Fibroblast of gingiva (primary cell): ENCODE results near the gene SHLD2.
"Not testable (repeated sequence)": the region's sequence is repeated elsewhere in the genome, so short reads cannot be mapped to it uniquely, and the experiment has no call there.

Experiments
- DNase-seq: peaks from one replicate; pipeline ENCODE4 v3.0.0-alpha.2; 2011; ENCODE audit warnings: low read depth

Gene SHLD2, protein sequence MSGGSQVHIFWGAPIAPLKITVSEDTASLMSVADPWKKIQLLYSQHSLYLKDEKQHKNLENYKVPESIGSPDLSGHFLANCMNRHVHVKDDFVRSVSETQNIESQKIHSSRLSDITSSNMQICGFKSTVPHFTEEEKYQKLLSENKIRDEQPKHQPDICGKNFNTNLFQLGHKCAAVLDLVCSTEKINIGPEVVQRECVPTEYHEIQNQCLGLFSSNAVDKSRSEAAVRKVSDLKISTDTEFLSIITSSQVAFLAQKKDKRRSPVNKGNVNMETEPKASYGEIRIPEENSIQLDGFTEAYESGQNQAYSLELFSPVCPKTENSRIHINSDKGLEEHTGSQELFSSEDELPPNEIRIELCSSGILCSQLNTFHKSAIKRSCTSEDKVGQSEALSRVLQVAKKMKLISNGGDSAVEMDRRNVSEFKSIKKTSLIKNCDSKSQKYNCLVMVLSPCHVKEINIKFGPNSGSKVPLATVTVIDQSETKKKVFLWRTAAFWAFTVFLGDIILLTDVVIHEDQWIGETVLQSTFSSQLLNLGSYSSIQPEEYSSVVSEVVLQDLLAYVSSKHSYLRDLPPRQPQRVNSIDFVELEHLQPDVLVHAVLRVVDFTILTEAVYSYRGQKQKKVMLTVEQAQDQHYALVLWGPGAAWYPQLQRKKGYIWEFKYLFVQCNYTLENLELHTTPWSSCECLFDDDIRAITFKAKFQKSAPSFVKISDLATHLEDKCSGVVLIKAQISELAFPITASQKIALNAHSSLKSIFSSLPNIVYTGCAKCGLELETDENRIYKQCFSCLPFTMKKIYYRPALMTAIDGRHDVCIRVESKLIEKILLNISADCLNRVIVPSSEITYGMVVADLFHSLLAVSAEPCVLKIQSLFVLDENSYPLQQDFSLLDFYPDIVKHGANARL

DNA sequence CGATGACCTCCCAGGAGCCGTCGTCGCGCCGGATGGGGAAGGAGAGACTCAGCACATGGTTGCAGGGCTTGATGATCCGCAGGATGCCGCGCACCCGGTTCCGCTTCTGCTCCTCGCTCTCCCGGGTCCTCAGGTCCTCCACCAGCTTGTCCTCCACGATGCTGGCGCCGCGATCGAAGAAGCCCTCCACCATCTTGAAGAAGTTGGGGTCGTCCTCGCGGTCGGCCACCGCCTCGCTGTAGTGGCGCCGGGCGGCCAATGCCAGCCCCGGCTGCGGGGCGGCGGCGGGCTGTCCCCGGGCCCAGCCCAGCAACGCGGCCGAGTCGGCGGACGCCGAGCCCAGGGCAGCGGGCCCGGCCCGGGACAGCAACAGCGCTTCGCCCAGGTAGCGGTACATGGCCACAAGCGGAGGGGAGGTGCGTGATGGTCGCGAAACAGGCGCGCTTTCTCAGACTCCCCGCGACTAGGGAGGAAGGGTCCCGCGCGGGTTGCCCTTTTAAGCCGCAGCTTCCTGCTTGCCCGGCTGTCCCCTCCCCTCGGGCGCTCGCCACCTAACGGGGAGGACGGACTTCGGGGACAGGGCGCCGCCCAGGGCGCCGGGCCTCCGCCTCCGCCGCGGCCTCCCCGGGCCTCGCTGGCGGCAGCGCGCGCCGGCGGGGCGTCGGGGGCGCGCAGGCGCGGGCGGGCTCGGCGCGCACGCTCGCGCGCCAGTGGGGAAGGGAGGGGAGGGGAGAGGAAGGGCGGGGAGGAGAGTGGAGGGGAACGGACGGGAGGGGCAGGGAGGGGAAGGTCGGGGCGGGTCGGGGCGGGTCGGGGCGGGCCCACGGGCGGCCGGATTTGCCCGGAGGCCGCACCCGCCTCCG is at the start of gene SHLD2, which contains the start of gene GLUD1:
Gene SHLD2, plus strand, starts transcription at position 834 of the 863 bp plus-strand sequence. CDS start 56,149 bp downstream, outside the sequence.
Gene GLUD1, minus strand, starts transcription at position 471 of the 863 bp plus-strand sequence. Its CDS starts 74 bp downstream, at position 397.
- peak; percentile 95 for DNase-seq

DNA sequence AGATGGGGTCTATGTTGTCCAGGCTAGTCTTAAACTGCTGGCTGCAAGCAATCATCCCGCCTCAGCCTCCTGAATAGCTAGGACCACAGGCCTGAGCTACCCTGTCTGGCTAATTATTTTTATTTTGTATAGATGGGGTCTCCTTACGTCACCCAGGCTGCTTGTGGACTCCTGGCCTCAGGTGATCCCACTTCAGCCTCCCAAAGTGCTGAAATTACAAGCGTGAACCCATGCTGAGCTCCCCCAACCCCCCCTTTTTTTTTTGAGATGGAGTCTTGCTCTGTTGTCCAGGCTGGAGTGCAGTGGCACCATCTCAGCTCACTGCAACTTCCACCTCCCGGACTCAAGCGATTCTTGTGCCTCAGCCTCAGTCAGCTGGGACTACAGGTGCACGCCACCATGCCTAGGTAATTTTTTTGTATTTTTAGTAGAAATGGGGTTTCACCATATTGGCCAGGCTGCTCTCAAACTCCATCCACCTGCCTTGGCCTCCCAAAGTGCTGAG is 49.5 kb upstream of the SHLD2 start:
- no peak for DNase-seq

DNA sequence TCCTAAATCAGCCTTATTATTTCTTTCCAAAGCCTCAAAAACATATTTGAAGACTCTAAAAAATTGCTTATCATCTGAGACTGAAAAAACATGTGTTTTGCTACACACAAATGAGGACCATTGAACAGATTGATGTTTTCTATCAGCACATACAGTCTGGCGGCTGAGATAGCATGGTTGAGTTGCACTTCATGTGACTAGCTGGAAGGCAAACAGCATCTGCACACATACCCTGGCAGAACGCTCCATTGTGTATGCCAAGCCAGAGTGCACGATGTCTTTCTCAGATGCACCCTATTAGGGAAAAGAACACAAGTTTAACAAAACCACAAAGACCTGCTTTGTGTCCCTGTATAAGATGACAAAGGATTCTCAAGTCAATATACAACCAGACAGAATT is 41.9 kb upstream of the SHLD2 start:
- DNase-seq, result peak; percentile 12

DNA sequence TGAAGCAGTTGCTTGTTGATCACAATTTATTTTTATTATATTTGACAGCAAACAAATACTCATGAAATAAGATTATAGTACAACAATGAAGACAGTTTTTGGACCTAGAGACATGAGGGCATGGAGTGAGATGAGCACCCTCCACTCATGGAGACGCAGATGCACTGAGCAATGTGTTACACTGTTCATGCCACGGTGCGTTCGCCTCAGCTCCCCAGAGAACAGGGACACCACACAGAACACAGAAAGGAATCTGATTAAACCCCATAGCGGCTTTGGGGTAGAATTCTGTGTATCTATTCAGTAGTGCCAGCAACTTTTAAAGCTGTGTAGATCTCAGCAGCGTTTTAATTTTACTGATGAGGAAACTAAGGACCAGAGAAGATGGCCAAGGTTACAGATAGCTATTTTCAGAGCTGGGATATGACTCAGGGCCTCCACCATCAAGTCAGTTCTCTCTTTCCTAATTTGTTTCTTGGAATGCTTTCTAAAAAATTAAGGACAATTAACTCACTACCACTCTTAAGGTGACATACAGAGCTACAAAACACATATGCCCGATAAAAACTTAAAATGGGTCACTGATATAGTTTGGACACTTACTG is 41.3 kb upstream of the SHLD2 start:
- no peak for DNase-seq

DNA sequence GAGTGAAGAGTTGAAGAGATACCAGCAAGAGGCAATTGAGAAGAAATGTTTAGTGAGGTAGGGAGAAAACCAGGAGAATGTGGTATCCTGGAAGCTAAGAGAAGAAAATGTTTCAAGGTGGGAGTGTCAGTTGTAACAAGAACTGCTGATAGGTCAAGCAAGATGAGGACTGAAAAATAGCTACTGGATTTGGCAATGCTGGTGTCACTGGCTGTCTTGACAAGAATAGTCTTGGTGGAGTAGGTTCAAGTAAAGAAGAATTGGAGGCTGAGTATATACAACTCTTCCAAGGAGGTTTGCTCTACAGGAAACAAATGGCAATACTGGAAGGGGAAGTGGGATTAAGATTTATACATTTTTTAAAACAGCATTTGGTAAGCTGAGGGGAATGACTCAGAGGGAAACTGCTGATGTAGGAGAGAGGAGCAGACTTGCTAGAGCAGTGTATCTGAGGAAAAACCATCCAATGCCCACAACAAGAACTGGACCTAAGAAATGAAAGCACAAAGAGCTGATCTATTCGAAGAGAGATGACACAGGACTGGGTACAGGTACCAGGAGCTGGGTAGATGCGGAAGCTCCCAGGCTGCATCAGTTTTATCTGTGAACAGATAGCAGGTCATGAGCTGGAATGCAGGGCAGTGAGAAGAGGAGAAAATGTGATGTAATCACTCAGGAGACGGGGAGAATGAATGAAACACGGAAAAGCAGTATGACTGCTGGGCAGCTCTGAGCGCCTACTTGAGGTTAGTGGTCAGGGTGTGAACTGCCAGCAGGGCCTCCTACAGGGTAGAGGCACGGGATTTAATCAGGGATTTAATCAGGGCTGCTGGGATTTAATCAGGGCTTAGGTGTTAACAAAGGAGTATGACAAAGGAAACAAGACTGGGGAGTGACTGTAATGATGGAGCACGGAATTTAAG is 40.4 kb upstream of the SHLD2 start:
- DNase-seq, result peak; percentile 2

DNA sequence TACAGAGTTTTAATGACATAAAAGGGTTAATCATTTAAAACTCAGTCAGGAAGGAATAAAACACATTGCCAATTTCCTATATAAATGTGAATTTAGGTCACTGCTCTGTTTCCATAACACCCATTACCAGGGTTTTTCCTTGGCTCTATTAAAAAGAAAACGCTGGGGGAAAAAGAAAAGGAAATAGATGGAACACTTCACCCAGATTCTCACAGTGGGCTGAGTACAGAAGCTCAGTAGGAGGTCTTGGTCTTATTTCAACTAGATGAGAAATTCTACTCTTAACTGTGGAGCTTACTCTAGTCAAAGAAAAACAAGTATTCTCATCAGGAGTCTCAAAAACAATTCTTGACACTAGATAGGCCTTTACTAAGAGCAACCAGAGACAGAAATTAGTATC is 36.8 kb upstream of the SHLD2 start:
- DNase-seq, result no peak

DNA sequence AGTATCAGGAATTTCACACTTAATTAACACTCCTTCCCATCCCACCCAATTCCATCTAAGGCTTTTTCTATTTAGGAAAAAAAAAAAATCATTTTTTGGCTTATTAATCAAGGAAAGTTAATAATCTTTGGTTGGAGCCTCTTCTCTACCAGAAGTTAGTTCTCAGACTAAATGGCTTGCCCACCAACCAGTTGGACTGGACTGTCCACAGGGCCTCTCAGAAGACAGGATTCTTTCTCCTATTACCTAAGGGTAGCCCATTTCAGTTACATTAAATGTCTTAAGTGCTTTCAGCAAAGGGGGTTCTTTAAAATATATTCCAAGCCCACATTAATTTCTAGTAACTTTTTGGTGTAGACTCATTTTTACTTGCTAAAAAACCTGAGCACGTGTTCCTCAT is 35.6 kb upstream of the SHLD2 start:
- DNase-seq, result no peak

DNA sequence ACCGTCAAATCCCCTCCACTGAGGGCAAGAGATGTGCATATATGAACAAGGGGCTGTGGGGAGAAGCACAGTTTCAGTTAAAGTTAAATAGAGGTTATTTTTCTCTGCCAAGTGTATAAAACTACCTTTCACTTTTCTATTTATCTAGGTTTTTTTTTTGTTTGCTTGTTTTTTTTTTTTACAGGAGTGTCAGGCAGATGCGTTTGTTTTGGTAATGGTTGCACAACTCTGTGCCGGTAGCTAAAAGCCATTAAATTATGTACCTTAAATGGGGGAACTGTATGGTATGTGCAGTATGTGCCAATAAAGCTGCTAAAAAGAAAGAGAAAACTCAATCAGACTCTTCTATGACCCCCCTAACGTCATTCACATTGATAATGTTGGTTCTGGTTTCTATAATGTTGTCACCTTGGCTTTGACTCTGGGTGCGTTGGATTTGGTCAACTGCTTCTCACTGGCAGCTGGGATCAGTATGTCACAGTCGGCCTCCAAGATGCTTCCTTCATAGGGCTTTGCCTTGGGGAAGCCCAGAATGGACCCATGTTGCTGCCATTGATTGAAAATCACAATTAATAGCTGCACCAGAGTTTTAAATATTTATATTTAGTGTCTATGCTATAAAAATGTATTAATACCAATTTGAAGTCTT is 34.6 kb upstream of the SHLD2 start:
- DNase-seq, result no peak

DNA sequence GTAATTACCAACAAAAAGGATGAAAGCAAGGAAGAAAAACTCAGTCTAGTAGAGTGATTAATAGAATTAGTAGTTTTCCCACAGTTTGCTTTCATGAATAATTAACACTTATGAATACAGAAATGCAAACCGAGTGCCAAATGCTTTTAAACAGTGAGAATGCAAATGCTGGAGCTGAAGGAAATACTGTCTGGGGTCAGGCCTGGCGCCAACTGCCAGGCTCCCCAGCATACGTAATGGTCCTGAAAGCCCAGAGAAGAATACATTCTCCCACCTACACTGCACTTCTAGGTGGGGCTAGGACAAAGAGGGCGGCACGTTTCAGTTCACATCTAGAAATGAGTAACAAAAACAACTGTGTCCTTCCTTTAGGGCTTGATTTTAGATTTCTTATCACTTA is 30.4 kb upstream of the SHLD2 start:
- no peak for DNase-seq

DNA sequence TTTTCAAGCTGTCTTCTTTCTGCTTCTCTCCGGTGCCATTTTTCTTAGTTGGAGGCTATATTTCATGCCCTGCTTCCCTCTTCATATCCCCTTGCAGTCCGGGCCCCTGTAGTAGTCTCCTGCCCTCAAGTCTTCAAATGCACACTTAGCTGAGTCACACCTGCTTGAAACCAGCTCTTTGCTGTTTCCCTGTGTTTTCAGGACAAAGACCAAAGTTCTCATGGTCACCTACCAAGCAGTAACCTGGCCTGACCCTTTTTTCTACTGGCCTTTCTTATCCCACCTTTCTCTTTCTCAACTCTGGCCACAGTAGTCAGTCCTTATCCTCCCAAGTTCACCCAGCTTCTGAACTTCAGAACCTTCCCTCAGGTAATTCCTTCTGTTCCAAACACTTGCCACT is 28.8 kb upstream of the SHLD2 start:
- DNase-seq, result no peak

DNA sequence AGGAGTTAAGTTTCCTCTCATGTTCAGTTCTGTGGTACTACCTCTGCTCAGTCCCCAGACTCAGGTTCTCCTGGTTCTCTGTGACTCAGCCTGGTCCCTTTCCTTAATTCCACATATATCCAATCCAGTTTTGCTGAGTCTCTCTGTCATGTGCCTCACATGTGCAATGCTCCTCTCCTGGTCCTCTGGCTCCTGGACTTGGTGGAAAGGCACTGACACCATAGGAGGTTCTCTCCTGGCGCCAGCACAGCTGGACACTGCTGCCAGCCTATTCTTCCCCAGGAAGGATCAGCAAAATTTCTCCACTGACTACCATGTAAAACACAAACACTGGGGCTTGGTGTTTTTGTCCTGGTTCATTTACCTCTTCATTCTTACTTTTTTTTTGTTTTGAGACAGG is 28.1 kb upstream of the SHLD2 start:
- no peak for DNase-seq

DNA sequence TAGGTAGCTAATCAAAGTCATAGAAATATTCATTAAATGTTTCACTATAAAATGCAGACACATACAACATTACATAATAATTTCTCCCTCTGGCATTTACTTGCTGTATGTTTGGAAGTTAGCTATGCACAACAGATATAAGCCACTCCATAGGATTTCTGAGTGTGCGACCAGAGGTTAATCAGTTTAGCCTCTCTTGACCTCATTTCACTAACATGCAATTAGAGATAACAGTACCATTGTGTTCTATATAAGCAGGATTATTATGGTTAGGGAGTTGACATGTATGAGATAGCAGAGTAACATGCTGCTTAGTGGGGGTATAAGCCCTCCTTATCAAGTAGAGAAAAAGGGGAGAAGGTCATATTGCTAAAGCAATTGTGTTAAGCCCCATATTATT is 26.7 kb upstream of the SHLD2 start:
- no peak for DNase-seq

DNA sequence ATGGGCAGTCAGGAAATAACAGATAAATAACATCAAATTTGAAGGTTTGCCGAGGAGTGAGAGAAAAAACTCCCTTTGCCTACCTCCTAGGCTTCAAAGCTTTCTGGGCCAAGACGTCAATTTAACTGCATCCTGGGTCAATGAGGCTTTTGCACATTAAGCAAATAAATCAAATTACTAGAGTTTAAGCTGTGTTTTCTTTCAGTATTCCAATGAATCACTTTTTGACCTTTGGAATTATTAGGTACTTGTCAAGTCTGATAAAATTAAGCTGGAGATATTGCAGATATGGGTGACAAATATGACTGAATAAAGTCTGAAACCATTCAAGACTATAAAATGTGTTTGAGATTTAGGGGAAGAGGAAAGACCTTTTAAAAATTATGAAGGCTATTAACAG is 22.6 kb upstream of the SHLD2 start:
- DNase-seq, result no peak

DNA sequence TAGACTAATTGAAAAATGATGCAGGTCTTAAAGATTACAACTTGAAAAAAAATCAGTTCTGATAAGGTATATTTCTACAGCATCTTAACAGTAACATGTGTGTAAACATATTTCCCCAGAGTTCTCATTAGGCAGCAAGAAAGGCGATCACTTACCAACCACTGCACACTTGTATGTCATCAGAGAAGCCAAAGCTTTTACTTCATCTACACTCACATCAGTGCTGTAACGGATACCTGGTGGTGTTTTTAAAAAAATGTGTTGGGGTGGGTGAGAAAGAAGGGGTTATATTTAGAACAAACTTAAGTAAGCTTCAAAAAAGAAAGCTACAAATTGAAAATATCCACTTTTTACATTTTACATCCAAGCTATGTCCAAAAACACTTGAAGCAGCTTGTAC is 18.6 kb upstream of the SHLD2 start:
- DNase-seq, result not testable (repeated sequence)

DNA sequence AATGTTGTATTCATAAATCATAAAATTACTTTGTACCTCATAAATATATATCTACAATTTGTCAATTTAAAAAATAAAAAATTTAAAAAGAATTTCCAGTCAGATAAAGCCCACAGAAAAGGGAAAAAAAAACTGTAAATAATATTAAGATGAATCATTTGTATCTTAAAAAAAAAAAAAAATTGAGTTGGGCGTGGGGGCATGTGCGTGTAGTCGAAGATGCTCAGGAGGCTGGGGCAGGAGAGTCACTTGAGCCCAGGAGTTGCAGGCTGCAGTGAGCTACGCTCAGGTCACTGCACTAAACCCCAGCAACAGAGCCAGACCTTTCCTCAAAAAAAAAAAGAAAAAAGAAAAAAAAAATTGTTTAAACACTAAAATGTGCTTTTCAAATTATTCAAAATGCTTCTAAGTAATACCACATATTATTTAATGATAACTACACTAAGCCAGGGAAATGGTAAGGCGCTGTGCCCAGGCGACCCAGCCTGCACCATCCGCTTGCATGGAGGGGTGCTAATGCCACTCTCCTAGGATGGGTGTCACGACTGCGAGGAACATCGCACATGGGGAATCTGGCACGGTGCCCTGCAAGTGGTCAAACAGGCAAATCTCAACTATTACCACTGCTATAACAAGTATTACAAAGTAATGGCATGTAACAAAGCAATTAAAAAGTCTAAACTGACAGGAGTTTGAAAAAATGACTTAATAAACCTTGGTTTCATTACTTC is 15.7 kb upstream of the SHLD2 start:
- DNase-seq, result no peak

DNA sequence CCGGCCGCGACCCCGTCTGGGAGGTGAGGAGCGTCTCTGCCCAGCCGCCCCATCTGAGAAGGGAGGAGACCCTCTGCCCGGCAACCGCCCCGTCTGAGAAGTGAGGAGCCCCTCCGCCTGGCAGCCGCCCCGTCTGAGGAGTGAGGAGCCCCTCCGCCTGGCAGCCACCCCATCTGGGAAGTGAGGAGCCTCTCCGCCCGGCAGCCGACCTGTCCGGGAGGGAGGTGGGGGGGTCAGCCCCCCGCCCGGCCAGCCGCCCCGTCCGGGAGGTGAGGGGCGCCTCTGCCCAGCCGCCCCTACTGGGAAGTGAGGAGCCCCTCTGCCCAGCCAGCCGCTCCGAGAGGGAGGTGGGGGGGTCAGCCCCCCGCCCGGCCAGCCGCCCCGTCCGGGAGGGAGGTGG is 14.4 kb upstream of the SHLD2 start:
- DNase-seq, result not testable (repeated sequence)

DNA sequence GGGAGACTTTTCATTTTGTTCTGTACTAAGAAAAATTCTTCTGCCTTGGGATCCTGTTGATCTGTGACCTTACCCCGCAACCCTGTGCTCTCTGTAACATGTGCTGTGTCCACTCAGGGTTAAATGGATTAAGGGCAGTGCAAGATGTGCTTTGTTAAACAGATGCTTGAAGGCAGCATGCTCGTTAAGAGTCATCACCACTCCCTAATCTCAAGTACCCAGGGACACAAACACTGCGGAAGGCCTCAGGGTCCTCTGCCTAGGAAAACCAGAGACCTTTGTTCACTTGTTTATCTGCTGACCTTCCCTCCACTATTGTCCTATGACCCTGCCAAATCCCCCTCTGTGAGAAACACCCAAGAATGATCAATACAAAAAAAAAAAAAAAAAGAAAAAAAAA is 13.4 kb upstream of the SHLD2 start:
- not testable (repeated sequence) for DNase-seq

DNA sequence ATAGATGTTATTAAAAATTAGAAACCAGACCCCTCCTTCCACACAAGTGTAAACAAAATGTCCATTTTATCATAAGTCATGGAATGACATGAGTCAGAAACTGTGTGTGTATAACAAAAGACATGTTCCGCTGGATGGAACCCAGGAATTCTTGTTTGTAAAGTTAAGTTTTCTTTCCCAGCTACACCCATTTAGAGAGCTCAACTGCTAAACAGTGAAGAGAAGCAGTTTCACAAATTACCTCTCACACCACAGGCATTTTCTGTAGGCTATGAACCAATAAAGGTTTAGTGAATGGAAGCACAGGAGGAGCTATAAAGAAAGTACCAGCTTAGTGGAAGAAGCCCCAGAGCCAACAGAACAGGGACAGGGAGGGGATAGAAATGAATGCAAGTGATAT is 12.8 kb upstream of the SHLD2 start:
- peak; percentile 71 for DNase-seq
